Measurements from ENCODE around the gene GKN2. TPM values are rescaled to one million over a fixed set of nuclear protein-coding genes. Genes with fewer than 3 reads are reported as not detected.
"Not testable (repeated sequence)": the region's sequence is repeated elsewhere in the genome, so short reads cannot be mapped to it uniquely, and the experiment has no call there.

Gene GKN2
- total RNA-seq, 1 experiment from 2014 or later = 0.06 TPM

DNA sequence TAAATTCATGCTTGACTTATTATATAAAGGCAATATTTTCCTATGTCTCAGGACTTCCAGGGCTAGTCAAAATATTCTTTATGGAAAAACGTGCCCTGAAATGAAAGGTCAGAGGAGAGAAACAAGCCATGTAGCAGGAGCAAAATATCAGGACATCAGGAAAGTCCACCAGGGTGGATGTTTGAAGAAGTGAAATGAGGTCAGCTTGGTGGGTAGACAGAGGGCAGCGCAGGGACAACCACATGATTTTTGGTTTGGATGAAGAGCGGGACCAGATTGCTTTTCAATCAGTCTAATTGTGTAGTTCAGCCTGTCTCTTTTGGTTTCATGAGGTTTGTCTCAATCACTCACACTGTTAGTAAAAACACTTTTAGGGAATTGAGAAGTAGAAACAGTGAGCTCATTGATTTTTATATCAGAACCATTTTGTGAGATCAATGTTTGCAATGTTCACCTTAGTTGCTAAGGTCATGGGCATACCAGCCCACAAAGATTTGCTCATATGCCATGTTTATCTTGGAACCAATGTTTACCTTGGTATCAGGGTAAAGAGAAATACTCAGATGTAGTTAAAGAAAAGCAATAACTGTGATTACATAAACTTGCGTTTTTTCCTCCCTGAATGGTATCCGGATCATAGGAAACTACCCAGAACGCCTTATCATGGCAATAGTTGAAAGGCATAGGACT, 32.1 kb downstream of the GKN2 start:
- no peak for DNase-seq (ENCODE audit: low read depth)

DNA sequence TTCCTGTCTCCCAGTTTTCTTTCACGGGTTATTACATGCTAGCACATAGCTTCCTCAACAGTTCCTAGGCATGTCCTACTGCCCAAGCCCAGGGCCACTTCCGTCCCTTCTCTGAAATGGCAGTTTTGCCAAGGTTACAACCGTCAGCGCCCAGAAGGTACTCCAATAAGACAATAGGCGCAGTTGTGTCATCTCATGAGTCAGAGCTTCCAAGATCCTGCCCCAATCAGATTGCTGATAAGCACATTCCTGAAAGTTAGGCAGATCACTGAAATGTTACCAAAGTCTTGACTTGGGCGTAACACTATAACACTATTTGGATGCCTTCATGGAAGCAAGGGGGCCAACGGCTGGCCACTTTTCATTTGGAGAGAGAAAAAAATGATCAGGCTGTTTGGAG, 34.2 kb downstream of the GKN2 start:
- no peak for DNase-seq (ENCODE audit: low read depth)

- no peak for DNase-seq (ENCODE audit: low read depth)
Observed at GRCh38 chr2:68917034-68917718, 35.5 kb downstream of the GKN2 start.

DNA sequence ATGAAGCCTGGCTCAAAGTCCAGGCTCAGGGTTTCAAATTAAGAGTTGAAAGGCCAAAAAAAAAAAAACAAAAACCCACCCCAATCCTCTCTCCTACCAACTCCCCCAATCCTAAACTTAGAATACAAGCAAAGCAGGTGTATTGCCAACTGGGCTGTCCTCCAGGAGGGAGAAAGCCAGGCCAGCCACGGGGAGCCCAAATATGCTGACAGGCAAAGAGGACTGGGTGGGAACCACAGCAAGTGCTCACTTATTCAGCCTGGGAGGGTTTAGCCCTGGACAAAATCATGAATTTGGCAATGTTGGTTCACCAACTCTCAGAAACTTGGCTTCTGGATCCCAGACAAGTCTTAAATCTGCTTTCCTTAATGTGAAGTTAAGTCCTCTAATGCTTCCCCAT, 36.5 kb downstream of the GKN2 start:
- DNase-seq (ENCODE audit: low read depth) = no peak

DNA sequence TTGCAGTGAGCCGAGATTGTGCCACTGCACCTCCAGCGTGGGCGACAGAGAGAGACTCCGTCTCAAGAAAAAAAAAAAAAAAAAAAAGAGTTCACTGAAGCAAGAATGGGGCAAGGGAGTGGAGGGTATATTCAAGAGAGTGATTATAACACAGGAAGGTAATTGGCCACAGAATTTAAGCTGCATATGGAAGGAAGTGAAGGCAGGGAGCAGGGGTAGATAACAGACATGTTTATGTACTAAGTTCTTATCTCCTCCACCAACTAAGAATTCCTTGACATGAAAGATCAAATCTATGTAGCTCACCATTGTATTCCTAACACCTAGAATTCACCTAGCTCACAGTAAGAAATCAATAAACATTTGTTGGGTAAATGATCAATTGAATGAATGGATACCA, 37.3 kb downstream of the GKN2 start:
- DNase-seq (ENCODE audit: low read depth) = no peak

- no peak for DNase-seq (ENCODE audit: low read depth)
Observed at GRCh38 chr2:68913359-68913758, 39.3 kb downstream of the GKN2 start.

DNA sequence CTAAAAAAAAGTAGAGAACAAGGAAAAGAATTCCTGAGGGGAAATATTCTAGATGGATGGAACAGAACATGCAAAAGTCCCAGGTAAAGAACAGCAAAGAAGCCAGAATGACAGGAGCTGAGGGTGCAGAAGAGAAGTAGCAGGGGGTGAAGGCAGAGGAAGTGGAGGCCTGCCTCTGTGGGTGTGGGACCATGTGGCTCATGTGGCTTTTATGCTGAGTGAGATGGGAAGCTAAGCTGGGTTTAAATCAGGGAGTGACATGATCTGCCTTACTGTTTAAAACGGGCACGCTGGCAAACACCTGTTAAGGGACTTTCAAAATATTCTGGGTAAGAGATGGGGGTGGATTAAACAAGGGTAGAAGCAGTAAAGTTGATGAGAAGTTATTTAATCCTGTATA, 40.0 kb downstream of the GKN2 start:
- DNase-seq (ENCODE audit: low read depth) = no peak

GRCh38 chr2:68912111-68912510, 40.6 kb downstream of the GKN2 start:
- DNase-seq (ENCODE audit: low read depth) = no peak

DNA sequence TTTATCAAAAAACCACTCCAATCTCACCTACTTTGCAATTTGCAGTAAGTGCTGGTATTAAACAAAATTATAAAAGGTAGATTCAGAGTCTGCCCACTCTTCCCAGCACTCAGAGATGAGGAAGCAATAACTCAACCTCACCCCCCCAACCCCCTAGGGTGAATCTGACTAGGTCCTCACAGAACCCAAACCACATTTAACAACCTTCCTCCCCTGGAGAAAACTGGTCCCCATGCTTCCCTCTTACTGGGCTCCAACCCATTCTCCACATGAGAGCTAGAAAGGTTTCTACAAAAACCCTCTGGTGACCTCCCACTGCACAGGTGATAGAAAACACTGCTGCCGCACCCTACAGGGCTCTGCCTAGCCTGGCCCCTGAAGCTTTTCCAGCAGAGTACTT, 41.0 kb downstream of the GKN2 start:
- DNase-seq (ENCODE audit: low read depth) = no peak

DNA sequence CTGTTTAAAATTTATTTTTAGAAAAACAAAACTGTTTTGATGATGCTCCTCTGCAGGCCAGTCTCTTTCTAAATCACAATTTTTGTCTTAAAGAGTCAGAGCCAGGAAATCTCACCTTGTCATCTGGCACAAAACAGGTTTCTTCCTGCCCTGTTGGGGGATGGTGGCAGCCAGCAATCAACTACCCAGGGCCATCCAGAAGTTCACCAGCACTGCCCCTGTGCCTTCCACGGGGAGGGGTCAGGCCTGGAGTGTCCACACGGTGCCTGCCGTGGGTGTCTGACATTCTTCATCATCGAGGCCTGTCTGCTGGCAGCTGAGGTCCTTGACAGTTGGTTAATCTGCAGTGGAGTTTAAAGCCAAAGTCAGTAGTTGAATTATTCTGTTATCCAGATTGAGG, 41.4 kb downstream of the GKN2 start:
- no peak for DNase-seq (ENCODE audit: low read depth)

GRCh38 chr2:68909793-68910674, 42.7 kb downstream of the GKN2 start:
- DNase-seq (ENCODE audit: low read depth) = peak; percentile 70

- peak; percentile 80 for DNase-seq (ENCODE audit: low read depth)
Observed at GRCh38 chr2:68908392-68908970, 44.2 kb downstream of the GKN2 start.

DNA sequence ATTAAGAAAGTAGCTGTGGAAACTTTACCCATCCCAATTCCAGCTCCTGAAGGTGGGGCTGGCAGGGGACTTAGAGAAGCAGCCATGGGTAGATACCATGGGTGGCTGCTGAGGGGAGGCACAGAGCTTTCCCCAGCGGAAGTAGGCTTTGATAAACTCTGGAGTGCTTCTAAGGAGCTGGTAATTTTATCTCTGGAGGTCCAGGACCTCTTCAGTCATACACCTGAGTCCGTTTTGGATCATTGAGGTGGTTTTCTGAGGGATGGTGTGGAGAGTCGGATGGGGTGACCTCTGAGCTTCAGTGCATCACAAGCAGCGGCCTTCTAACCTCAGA, 44.8 kb downstream of the GKN2 start:
- no peak for DNase-seq (ENCODE audit: low read depth)

DNA sequence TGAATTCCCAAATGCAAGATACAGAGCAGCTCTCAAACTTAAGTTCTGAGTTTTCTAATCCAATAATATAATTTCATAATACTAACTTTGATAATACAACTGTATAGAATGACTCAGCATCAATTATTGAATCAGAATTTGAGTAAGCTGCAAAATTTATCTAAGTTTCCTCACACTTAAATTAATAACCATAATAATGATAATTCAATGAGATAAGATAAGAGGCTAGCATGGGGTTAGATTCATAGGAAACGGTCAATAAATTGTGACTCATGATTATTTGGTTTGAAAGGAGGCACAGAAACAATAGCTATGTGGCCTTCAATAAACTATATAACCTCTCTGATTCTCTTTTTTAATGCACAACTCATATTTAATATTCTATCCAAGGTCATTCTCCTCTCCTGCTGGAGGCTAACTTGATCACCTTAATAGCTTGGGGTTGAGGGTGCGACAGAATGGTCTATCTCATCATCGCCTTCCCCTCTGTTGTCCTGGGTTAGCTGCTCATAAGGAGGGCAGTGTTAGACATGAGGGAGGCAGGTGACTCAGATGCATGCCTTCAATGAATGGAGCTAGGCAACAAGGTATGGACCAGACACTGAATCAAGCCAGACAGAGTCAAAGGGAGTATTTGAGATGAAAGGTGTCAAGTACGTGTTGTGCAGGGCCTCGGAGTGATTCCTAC, 45.3 kb downstream of the GKN2 start:
- no peak for DNase-seq (ENCODE audit: low read depth)

DNA sequence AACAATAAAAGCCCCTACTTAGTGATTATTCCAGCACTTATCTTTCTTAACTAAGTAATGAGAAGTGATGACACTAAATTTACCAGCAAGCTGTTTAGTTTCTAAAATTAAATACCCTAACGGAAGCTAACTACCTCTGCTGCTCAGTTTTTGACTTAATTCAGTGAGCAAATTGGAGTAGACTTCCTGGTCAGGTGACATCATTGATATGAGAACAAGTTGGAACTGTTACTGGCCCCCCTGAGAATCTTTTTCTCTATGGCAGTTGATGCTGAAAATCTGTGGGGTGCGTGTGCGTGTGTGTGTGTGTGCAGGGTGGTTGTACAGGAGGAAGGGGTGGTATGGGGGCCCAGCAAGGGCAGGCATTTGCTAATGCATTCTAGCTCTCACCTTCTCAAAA, 46.0 kb downstream of the GKN2 start:
- DNase-seq (ENCODE audit: low read depth) = no peak

DNA sequence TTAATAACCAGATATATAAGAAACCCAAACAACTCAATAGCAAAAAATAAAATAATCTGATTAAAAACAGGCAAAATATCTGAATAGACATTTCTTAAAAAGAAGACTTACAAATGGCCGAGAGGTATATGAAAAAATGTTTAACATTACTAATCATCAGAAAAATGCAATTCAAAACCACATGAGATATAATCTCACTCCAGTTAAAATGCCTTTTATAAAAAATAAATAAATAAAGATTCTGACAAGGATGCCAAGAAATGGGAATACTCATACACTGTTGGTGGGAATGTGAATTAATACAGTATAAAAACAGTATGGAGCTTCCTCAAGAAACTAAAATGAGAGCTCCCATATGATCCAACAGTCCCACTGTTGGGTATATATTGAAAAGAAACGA, 47.6 kb downstream of the GKN2 start:
- DNase-seq (ENCODE audit: low read depth) = no peak

GRCh38 chr2:68901561-68901960, 51.1 kb downstream of the GKN2 start:
- no peak for DNase-seq (ENCODE audit: low read depth)

- no peak for DNase-seq (ENCODE audit: low read depth)
Observed at GRCh38 chr2:68901199-68901514, 51.5 kb downstream of the GKN2 start.

DNA sequence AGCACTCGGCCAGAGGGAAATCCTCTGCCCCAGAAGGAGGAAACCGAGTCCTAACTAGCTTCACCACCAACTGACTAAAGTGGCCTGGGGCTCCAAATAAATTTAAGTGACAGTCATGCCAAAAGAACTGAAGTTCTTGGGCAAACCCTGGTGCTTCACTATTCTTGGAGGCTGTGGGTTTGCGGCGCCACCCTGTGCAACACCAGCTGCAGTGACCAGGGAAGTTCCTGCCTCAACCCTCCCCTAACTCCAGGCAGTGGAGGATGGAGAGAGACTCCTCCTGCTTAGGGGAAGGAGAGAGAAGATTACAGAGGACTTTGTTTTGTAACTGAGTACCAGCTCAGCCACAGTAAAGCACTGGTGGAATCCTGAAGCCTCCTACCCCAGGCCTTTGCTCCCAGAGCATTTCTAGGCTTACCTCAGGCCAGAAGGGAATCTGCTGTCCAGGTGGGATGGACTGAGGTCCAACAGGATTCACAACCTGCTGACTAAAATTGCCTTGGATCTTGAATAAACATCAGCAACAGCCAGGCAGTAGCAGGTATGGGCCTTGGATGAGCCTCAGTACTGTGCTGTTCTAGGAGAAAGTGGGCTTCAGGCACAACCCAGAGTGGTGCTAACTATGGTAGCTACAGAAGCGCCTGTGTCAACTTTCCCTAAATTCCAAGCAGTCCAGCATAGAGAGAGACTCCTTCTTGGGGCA, 52.0 kb downstream of the GKN2 start:
- DNase-seq (ENCODE audit: low read depth) = no peak

- not testable (repeated sequence) for DNase-seq (ENCODE audit: low read depth)
Observed at GRCh38 chr2:68895981-68896380, 56.7 kb downstream of the GKN2 start.

Measured in Daoy (cell line).